Stimulated activated effector memory CD8-positive, alpha-beta T cell treated with anti-CD3 and anti-CD28 coated beads, Interleukin-12 subunit alpha, Interleukin-12 subunit beta, amount 100 ng/mL, for 72 hours (primary cell): Measurements from ENCODE around the gene C6orf89.

Experiments used
- ATAC-seq: fragments of 150-1000 bp; cut with Tn5 transposase; 2 replicates; pipeline ENCODE4 v1.10.0; 2021
- DNase-seq, 2 donors: peaks; one replicate each; pipeline ENCODE4 v3.0.0; 2021 to 2022; ENCODE audit warnings: low spot score in 2 of 2
- H3K27ac Mint-ChIP-seq: one replicate; pipeline ENCODE4 v1.8.0; 2022; ENCODE audit warnings: mild to moderate bottlenecking, mixed read lengths
- H3K36me3 Mint-ChIP-seq: one replicate; pipeline ENCODE4 v1.8.0; 2022; ENCODE audit warnings: mild to moderate bottlenecking, mixed read lengths
- H3K4me1 Mint-ChIP-seq: one replicate; pipeline ENCODE4 v1.8.0; 2022; ENCODE audit warnings: mixed read lengths
- H3K4me3 Mint-ChIP-seq: one replicate; pipeline ENCODE4 v1.8.0; 2022; ENCODE audit warnings: mild to moderate bottlenecking, mixed read lengths
- H3K9me3 Mint-ChIP-seq: one replicate; pipeline ENCODE4 v1.8.0; 2022; ENCODE audit warnings: mixed read lengths

The C6orf89 gene

GRCh38 chr6:36847991-36848390, 37.8 kb upstream of the C6orf89 start:
- ATAC-seq (no peak), DNase-seq (no peak)
- no peak overlapping the region for H3K4me3 Mint-ChIP-seq
- peak overlapping the region; percentile 60 for H3K27ac Mint-ChIP-seq
- H3K36me3 Mint-ChIP-seq = peaks cover 6% of the 10 kb centered on the region
- no peaks in the 10 kb centered on the region for H3K4me1 Mint-ChIP-seq
- H3K9me3 Mint-ChIP-seq = no peaks in the 10 kb centered on the region

GRCh38 chr6:36848658-36849441, 36.9 kb upstream of the C6orf89 start:
- Mint-ChIP-seq H3K4me1 (no peaks in the 10 kb centered on the region), H3K9me3 (no peaks in the 10 kb centered on the region), H3K27ac (no peak overlapping the region), H3K36me3 (peaks cover 10% of the 10 kb centered on the region), H3K4me3 (no peak overlapping the region)
- DNase-seq = no peak
- no peak for ATAC-seq

GRCh38 chr6:36850021-36850420, 35.7 kb upstream of the C6orf89 start:
- Mint-ChIP-seq H3K36me3 (peaks cover 20% of the 10 kb centered on the region), H3K4me1 (no peaks in the 10 kb centered on the region), H3K27ac (no peak overlapping the region), H3K4me3 (no peak overlapping the region), H3K9me3 (no peaks in the 10 kb centered on the region)
- DNase-seq (no peak), ATAC-seq (no peak)

GRCh38 chr6:36851149-36851614, 34.6 kb upstream of the C6orf89 start:
- Mint-ChIP-seq H3K4me1 (no peaks in the 10 kb centered on the region), H3K4me3 (no peak overlapping the region), H3K27ac (no peak overlapping the region), H3K9me3 (no peaks in the 10 kb centered on the region), H3K36me3 (peaks cover 30% of the 10 kb centered on the region)
- ATAC-seq (no peak), DNase-seq (peak in 1 of 2 donors; percentile 65)

GRCh38 chr6:36851626-36852025, 34.1 kb upstream of the C6orf89 start:
- H3K4me1 Mint-ChIP-seq = no peaks in the 10 kb centered on the region
- no peak for DNase-seq
- H3K4me3 Mint-ChIP-seq = no peak overlapping the region
- no peak for ATAC-seq
- no peaks in the 10 kb centered on the region for H3K9me3 Mint-ChIP-seq
- H3K36me3 Mint-ChIP-seq = peaks cover 35% of the 10 kb centered on the region
- H3K27ac Mint-ChIP-seq = no peak overlapping the region

GRCh38 chr6:36852481-36853147, 33.1 kb upstream of the C6orf89 start:
- H3K27ac Mint-ChIP-seq = no peak overlapping the region
- no peak overlapping the region for H3K4me3 Mint-ChIP-seq
- DNase-seq = no peak

DNA sequence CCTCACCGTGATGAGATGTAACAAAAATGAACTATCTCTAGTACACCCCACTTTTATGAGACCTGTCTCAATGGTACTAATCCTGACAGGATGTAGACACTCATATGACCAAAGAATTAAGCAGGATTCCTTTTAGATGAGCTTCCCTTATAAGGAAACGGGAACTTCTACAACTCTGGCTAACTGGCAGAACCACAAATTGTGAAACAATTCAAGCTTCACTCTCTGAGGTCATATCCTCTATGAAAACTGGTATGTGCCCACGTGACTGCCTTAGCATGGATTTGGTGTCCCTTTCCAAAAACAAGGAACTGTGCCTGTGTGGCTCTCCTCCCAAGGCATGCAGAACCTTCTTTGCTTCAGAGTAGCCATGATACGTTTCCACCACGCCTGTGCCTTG, 32.4 kb upstream of the C6orf89 start:
- Mint-ChIP-seq H3K27ac (no peak overlapping the region), H3K4me1 (no peaks in the 10 kb centered on the region), H3K36me3 (peaks cover 48% of the 10 kb centered on the region), H3K4me3 (no peak overlapping the region), H3K9me3 (no peaks in the 10 kb centered on the region)
- no peak for ATAC-seq
- DNase-seq = no peak

More at GRCh38 chr6:36852481-36853147, 33.1 kb upstream of the C6orf89 start:
- ATAC-seq = no peak
- Mint-ChIP-seq H3K9me3 (no peaks in the 10 kb centered on the region), H3K36me3 (peaks cover 43% of the 10 kb centered on the region), H3K4me1 (no peaks in the 10 kb centered on the region)

- H3K4me3 Mint-ChIP-seq = no peak overlapping the region
- peaks cover 5% of the 10 kb centered on the region for H3K4me1 Mint-ChIP-seq
- ATAC-seq (no peak), DNase-seq (no peak)
- peaks cover 70% of the 10 kb centered on the region for H3K36me3 Mint-ChIP-seq
- H3K27ac Mint-ChIP-seq = no peak overlapping the region
- no peaks in the 10 kb centered on the region for H3K9me3 Mint-ChIP-seq
Observed at GRCh38 chr6:36855750-36856149, 30.0 kb upstream of the C6orf89 start.

GRCh38 chr6:36856277-36856676, 29.5 kb upstream of the C6orf89 start:
- no peak for ATAC-seq
- peaks cover 5% of the 10 kb centered on the region for H3K4me1 Mint-ChIP-seq
- H3K4me3 Mint-ChIP-seq = no peak overlapping the region
- DNase-seq = no peak
- H3K9me3 Mint-ChIP-seq = no peaks in the 10 kb centered on the region
- H3K36me3 Mint-ChIP-seq = peaks cover 75% of the 10 kb centered on the region
- no peak overlapping the region for H3K27ac Mint-ChIP-seq

DNA sequence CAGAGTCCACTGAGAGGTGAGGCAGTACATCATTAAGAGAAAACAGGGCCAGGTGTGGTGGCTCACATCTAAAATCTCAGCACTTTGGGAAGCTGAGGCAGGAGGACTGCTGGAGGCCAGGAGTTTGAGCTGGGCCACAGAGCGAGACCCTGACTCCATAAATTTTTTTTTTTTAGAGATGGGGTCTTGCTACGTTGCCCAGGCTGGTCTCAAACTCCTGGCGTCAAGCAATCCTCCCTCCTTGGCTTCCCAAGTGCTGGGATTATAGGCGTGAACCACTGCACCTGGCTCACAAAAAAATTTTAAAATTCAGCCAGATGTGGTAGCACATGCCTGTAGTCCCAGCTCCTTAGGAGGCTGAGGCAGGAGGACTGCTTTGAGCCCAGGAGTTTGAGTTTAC, 28.4 kb upstream of the C6orf89 start:
- no peak overlapping the region for H3K4me3 Mint-ChIP-seq
- ATAC-seq (no peak), DNase-seq (no peak)
- H3K4me1 Mint-ChIP-seq = peaks cover 7% of the 10 kb centered on the region
- H3K9me3 Mint-ChIP-seq = no peaks in the 10 kb centered on the region
- H3K36me3 Mint-ChIP-seq = peaks cover 83% of the 10 kb centered on the region
- no peak overlapping the region for H3K27ac Mint-ChIP-seq

- H3K27ac Mint-ChIP-seq = peak overlapping the region; percentile 81
- ATAC-seq (no peak), DNase-seq (no peak)
- peaks cover 18% of the 10 kb centered on the region for H3K4me1 Mint-ChIP-seq
- H3K4me3 Mint-ChIP-seq = no peak overlapping the region
- peaks cover 82% of the 10 kb centered on the region for H3K36me3 Mint-ChIP-seq
- H3K9me3 Mint-ChIP-seq = no peaks in the 10 kb centered on the region
Observed at GRCh38 chr6:36858407-36858981, 27.3 kb upstream of the C6orf89 start.

DNA sequence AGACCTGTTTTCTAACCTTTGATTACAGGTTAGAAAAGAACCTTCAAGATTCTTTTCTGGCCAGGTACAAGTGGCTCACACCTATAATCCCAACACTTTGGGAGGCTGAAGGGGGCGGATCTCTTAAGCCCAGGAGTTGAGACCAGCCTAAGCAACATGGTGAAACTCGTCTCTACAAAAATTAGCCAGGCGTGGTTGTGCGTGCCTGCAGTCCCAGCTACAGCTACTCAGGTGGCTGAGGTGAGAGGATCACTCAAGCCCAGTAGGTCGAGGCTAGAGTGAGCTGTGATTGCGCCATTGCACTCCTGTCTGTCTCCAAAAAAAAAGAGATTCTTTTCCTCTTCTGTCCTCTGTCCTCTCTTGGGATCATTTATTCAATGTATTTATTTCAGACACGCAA, 25.6 kb upstream of the C6orf89 start:
- DNase-seq (no peak), ATAC-seq (no peak)
- peaks cover 33% of the 10 kb centered on the region for H3K4me1 Mint-ChIP-seq
- no peaks in the 10 kb centered on the region for H3K9me3 Mint-ChIP-seq
- H3K36me3 Mint-ChIP-seq = peaks cover 86% of the 10 kb centered on the region
- H3K27ac Mint-ChIP-seq = no peak overlapping the region
- H3K4me3 Mint-ChIP-seq = no peak overlapping the region

GRCh38 chr6:36862164-36862847, 23.4 kb upstream of the C6orf89 start:
- DNase-seq (no peak), ATAC-seq (peak; percentile 67)
- Mint-ChIP-seq H3K27ac (peak overlapping the region; percentile 27), H3K4me1 (peaks cover 54% of the 10 kb centered on the region), H3K9me3 (no peaks in the 10 kb centered on the region), H3K36me3 (peaks cover 87% of the 10 kb centered on the region), H3K4me3 (no peak overlapping the region)

GRCh38 chr6:36862848-36863382, 22.8 kb upstream of the C6orf89 start:
- ATAC-seq = no peak
- no peak for DNase-seq
- H3K36me3 Mint-ChIP-seq = peaks cover 88% of the 10 kb centered on the region
- peaks cover 60% of the 10 kb centered on the region for H3K4me1 Mint-ChIP-seq
- peak overlapping the region; percentile 27 for H3K27ac Mint-ChIP-seq
- no peaks in the 10 kb centered on the region for H3K9me3 Mint-ChIP-seq
- no peak overlapping the region for H3K4me3 Mint-ChIP-seq
